Body of pancreas (tissue), 4 donors: Measurements from ENCODE around the gene ANKS1B.

Source experiments
- CTCF ChIP-seq, 7 experiments: fragments of 450-650 bp in 4 of 7; fragments of 200-600 bp in 3 of 7; sonication (generic) in 3 of 7; IDR thresholded peaks; one replicate each; pipeline ENCODE4 v1.5.1; 2016 to 2019; ENCODE audit warnings: antibody characterized with exemption in 7 of 7
- POLR2A ChIP-seq, 3 donors: fragments of 450-650 bp; IDR thresholded peaks; one replicate each; pipeline ENCODE4 v1.6.1; 2016; ENCODE audit warnings: antibody characterized with exemption in 3 of 3, mild to moderate bottlenecking in 2 of 3

- TF ChIP-seq POLR2A (IDR thresholded peaks at IDR 0.05) (no peak), CTCF (IDR thresholded peaks at IDR 0.05) (no peak)
These were observed 1.1 kb downstream of the ANKS1B start for GRCh38 chr12:99983456-99984258.
